HK-2 (cell line): ENCODE results near the gene LSM12.
"Not testable (repeated sequence)": the region's sequence is repeated elsewhere in the genome, so short reads cannot be mapped to it uniquely, and the experiment has no call there.

Experiments used
- DNase-seq: peaks from one replicate; pipeline ENCODE4 v3.0.0-alpha.2; 2018; ENCODE audit not compliant: unreplicated experiment

Gene LSM12

GRCh38 chr17:44066204-44066930, at the start of gene LSM12:
LSM12 (minus strand) TSS chr17:44066671; CDS start chr17:44066587, 84 bp downstream.
- peak; percentile 90 for DNase-seq

GRCh38 chr17:44115585-44116415, 49.3 kb upstream of the LSM12 start:
- DNase-seq, result peak; percentile 38

GRCh38 chr17:44113868-44114840, 47.7 kb upstream of the LSM12 start:
- DNase-seq, result no peak

GRCh38 chr17:44113382-44113781, 46.9 kb upstream of the LSM12 start:
- DNase-seq, result no peak

- DNase-seq, result no peak
Observed at GRCh38 chr17:44112284-44113280, 46.1 kb upstream of the LSM12 start.

GRCh38 chr17:44111777-44112176, 45.3 kb upstream of the LSM12 start:
- no peak for DNase-seq

- peak; percentile 92 for DNase-seq
Observed at GRCh38 chr17:44110823-44111633, 44.6 kb upstream of the LSM12 start.

GRCh38 chr17:44110011-44110686, 43.7 kb upstream of the LSM12 start:
- no peak for DNase-seq

GRCh38 chr17:44109312-44109630, 42.8 kb upstream of the LSM12 start:
- DNase-seq, result no peak

GRCh38 chr17:44108440-44109311, 42.2 kb upstream of the LSM12 start:
- no peak for DNase-seq

GRCh38 chr17:44106801-44107200, 40.3 kb upstream of the LSM12 start:
- DNase-seq, result no peak

- DNase-seq, result no peak
Observed at GRCh38 chr17:44105941-44106340, 39.5 kb upstream of the LSM12 start.

GRCh38 chr17:44105483-44105882, 39.0 kb upstream of the LSM12 start:
- no peak for DNase-seq

- DNase-seq, result no peak
Observed at GRCh38 chr17:44102849-44103622, 36.6 kb upstream of the LSM12 start.

- not testable (repeated sequence) for DNase-seq
Observed at GRCh38 chr17:44101858-44102257, 35.4 kb upstream of the LSM12 start.

- DNase-seq, result peak; percentile 76
Observed at GRCh38 chr17:44097110-44097958, 30.9 kb upstream of the LSM12 start.
